WTC11 (cell line): ENCODE data around the gene FHIT. TPM values are rescaled to one million over a fixed set of nuclear protein-coding genes. Genes with fewer than 3 reads are reported as not detected.

Source experiments
- ATAC-seq: fragments of 200-7000 bp; cut with Tn5 transposase; 2 replicates; pipeline ENCODE4 v1.10.0; 2021; ENCODE audit warnings: mild to moderate bottlenecking, moderate library complexity
- CTCF ChIA-PET: fragments of 300-600 bp; sonication (Branson Sonifier 250); formaldehyde crosslinking; loops from one replicate; lab custom pipeline; 2021; ENCODE audit warnings: antibody characterized with exemption; lab: Charles Lee
- POLR2A ChIA-PET: fragments of 350-600 bp; sonication (Branson Sonifier 250); formaldehyde crosslinking; loops from one replicate; lab custom pipeline; 2021; ENCODE audit warnings: antibody characterized with exemption; lab: Charles Lee
- DNase-seq: peaks from one replicate; pipeline ENCODE4 v3.0.0; 2021; ENCODE audit warnings: low spot score
- H3K27ac Mint-ChIP-seq: 2 replicates; pipeline ENCODE4 v1.8.0; 2021; ENCODE audit warnings: mixed read lengths
- H3K27me3 Mint-ChIP-seq: 2 replicates; pipeline ENCODE4 v1.8.0; 2021; ENCODE audit warnings: low read depth, mild to moderate bottlenecking, moderate library complexity, mixed read lengths
- H3K36me3 Mint-ChIP-seq: 2 replicates; pipeline ENCODE4 v1.8.0; 2021; ENCODE audit warnings: mixed read lengths
- H3K4me1 Mint-ChIP-seq: 2 replicates; pipeline ENCODE4 v1.8.0; 2022; ENCODE audit warnings: mixed read lengths
- H3K4me3 Mint-ChIP-seq: 2 replicates; pipeline ENCODE4 v1.8.0; 2021; ENCODE audit warnings: mild to moderate bottlenecking, moderate library complexity, mixed read lengths
- H3K9me3 Mint-ChIP-seq: 2 replicates; pipeline ENCODE4 v1.8.0; 2021; ENCODE audit warnings: mixed read lengths
- E2F5 ChIP-seq: sonication (generic); formaldehyde crosslinking; IDR thresholded peaks from 2 replicates; pipeline ENCODE4 v1.8.1; 2022; ENCODE audit warnings: mild to moderate bottlenecking, moderate library complexity, missing genetic modification reagents
- ELF4 ChIP-seq: sonication (generic); formaldehyde crosslinking; IDR thresholded peaks from 2 replicates; pipeline ENCODE4 v1.8.1; 2022; ENCODE audit warnings: low read depth, mild to moderate bottlenecking, moderate library complexity, missing genetic modification reagents
- EMX1 ChIP-seq: fragments of 250-450 bp; sonication (Bioruptor Pico); IDR thresholded peaks from 2 replicates; pipeline ENCODE4 v1.8.0; 2021; ENCODE audit warnings: mild to moderate bottlenecking
- FOXJ3 ChIP-seq: sonication (generic); formaldehyde crosslinking; IDR thresholded peaks from 2 replicates; pipeline ENCODE4 v1.9.0; 2021; ENCODE audit warnings: missing genetic modification reagents, mild to moderate bottlenecking, borderline replicate concordance
- PREB ChIP-seq: sonication (generic); formaldehyde crosslinking; IDR thresholded peaks from 2 replicates; pipeline ENCODE4 v1.8.1; 2022; ENCODE audit warnings: mild to moderate bottlenecking, missing genetic modification reagents, moderate library complexity, borderline replicate concordance
- RORB ChIP-seq: fragments of 250-450 bp; sonication (Bioruptor Pico); IDR thresholded peaks from 2 replicates; pipeline ENCODE4 v1.9.0; 2021; ENCODE audit warnings: mild to moderate bottlenecking
- SMAD3 ChIP-seq: sonication (generic); formaldehyde crosslinking; IDR thresholded peaks from 2 replicates; pipeline ENCODE4 v1.8.0; 2022; ENCODE audit warnings: missing genetic modification reagents, mild to moderate bottlenecking, borderline replicate concordance
- SP1 ChIP-seq: sonication (generic); formaldehyde crosslinking; conservative IDR thresholded peaks from 2 replicates; pipeline ENCODE4 v1.8.1; 2022; ENCODE audit warnings: missing genetic modification reagents
- ZBTB21 ChIP-seq: sonication (generic); formaldehyde crosslinking; IDR thresholded peaks from 2 replicates; pipeline ENCODE4 v1.8.1; 2023; ENCODE audit warnings: mild to moderate bottlenecking, missing genetic modification reagents, borderline replicate concordance
- ZBTB43 ChIP-seq: sonication (generic); formaldehyde crosslinking; IDR thresholded peaks from 2 replicates; pipeline ENCODE4 v1.8.1; 2023; ENCODE audit warnings: mild to moderate bottlenecking, missing genetic modification reagents
- ZNF232 ChIP-seq: sonication (generic); formaldehyde crosslinking; IDR thresholded peaks from 2 replicates; pipeline ENCODE4 v1.8.0; 2022; ENCODE audit warnings: mild to moderate bottlenecking, missing genetic modification reagents
- total RNA-seq: library from RNA; stranded (reverse); gene quantifications from 3 replicates; pipeline ENCODE4 v1.2.3, GENCODE V29; 2021
- TF ChIP-seq, protein P1 (sequence below): fragments of 250-450 bp; sonication (Bioruptor Pico); IDR thresholded peaks from 2 replicates; pipeline ENCODE4 v1.9.0; 2021; ENCODE audit warnings: mild to moderate bottlenecking, borderline replicate concordance
- TF ChIP-seq, protein P2 (sequence below): sonication (generic); formaldehyde crosslinking; IDR thresholded peaks from 2 replicates; pipeline ENCODE4 v1.8.1; 2023; ENCODE audit warnings: mild to moderate bottlenecking, missing genetic modification reagents, moderate library complexity
- TF ChIP-seq, protein P3 (sequence below): sonication (generic); formaldehyde crosslinking; IDR thresholded peaks from 2 replicates; pipeline ENCODE4 v1.8.1; 2023; ENCODE audit warnings: mild to moderate bottlenecking, moderate library complexity, missing genetic modification reagents

Gene FHIT
- total RNA-seq, 1 experiment from 2014 or later = 2.6 TPM

GRCh38 chr3:59704292-59704691, 1547.0 kb downstream of the FHIT start:
- no peak for ATAC-seq

More at GRCh38 chr3:59704292-59704691, 1547.0 kb downstream of the FHIT start:
- POLR2A ChIA-PET = no interaction called here
- H3K27ac Mint-ChIP-seq = no peak overlapping the region
- no peaks in the 10 kb centered on the region for H3K36me3 Mint-ChIP-seq
- no peak for TF ChIP-seq PREB (CRISPR knock-in tag)
- no peak for TF ChIP-seq ZBTB43 (CRISPR knock-in tag)
- TF ChIP-seq FOXJ3 (CRISPR knock-in tag) = no peak
- TF ChIP-seq E2F5 (CRISPR knock-in tag) = no peak
- TF ChIP-seq, protein P1, sequence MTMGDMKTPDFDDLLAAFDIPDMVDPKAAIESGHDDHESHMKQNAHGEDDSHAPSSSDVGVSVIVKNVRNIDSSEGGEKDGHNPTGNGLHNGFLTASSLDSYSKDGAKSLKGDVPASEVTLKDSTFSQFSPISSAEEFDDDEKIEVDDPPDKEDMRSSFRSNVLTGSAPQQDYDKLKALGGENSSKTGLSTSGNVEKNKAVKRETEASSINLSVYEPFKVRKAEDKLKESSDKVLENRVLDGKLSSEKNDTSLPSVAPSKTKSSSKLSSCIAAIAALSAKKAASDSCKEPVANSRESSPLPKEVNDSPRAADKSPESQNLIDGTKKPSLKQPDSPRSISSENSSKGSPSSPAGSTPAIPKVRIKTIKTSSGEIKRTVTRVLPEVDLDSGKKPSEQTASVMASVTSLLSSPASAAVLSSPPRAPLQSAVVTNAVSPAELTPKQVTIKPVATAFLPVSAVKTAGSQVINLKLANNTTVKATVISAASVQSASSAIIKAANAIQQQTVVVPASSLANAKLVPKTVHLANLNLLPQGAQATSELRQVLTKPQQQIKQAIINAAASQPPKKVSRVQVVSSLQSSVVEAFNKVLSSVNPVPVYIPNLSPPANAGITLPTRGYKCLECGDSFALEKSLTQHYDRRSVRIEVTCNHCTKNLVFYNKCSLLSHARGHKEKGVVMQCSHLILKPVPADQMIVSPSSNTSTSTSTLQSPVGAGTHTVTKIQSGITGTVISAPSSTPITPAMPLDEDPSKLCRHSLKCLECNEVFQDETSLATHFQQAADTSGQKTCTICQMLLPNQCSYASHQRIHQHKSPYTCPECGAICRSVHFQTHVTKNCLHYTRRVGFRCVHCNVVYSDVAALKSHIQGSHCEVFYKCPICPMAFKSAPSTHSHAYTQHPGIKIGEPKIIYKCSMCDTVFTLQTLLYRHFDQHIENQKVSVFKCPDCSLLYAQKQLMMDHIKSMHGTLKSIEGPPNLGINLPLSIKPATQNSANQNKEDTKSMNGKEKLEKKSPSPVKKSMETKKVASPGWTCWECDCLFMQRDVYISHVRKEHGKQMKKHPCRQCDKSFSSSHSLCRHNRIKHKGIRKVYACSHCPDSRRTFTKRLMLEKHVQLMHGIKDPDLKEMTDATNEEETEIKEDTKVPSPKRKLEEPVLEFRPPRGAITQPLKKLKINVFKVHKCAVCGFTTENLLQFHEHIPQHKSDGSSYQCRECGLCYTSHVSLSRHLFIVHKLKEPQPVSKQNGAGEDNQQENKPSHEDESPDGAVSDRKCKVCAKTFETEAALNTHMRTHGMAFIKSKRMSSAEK (CRISPR knock-in tag) = no peak
- no peak for TF ChIP-seq SMAD3 (CRISPR knock-in tag)
- TF ChIP-seq ZBTB21 (CRISPR knock-in tag) = no peak
- no peak for TF ChIP-seq RORB (CRISPR knock-in tag)
- no peak for TF ChIP-seq ZNF232 (CRISPR knock-in tag)
- TF ChIP-seq, protein P2, sequence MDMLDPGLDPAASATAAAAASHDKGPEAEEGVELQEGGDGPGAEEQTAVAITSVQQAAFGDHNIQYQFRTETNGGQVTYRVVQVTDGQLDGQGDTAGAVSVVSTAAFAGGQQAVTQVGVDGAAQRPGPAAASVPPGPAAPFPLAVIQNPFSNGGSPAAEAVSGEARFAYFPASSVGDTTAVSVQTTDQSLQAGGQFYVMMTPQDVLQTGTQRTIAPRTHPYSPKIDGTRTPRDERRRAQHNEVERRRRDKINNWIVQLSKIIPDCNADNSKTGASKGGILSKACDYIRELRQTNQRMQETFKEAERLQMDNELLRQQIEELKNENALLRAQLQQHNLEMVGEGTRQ (CRISPR knock-in tag) = no peak
- no peak for TF ChIP-seq ELF4
- TF ChIP-seq, protein P3, sequence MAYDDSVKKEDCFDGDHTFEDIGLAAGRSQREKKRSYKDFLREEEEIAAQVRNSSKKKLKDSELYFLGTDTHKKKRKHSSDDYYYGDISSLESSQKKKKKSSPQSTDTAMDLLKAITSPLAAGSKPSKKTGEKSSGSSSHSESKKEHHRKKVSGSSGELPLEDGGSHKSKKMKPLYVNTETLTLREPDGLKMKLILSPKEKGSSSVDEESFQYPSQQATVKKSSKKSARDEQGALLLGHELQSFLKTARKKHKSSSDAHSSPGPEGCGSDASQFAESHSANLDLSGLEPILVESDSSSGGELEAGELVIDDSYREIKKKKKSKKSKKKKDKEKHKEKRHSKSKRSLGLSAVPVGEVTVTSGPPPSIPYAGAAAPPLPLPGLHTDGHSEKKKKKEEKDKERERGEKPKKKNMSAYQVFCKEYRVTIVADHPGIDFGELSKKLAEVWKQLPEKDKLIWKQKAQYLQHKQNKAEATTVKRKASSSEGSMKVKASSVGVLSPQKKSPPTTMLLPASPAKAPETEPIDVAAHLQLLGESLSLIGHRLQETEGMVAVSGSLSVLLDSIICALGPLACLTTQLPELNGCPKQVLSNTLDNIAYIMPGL (CRISPR knock-in tag) = no peak
- no peak for TF ChIP-seq SP1 (CRISPR knock-in tag)
- no peak for TF ChIP-seq EMX1
- no peaks in the 10 kb centered on the region for H3K4me1 Mint-ChIP-seq
- no peak overlapping the region for H3K4me3 Mint-ChIP-seq
- H3K9me3 Mint-ChIP-seq = peaks cover 3% of the 10 kb centered on the region; the same call in 1 of the 2 replicates
- no peaks in the 10 kb centered on the region for H3K27me3 Mint-ChIP-seq
- CTCF ChIA-PET = no interaction called here
- no peak for DNase-seq
